ENCODE measurements around the gene TAF11L14. TPM values are rescaled to one million over a fixed set of nuclear protein-coding genes. Genes with fewer than 3 reads are reported as not detected.

The TAF11L14 gene
- total RNA-seq, 4 donors from 2014 or later: not detected

- H3K9me3 ChIP-seq: no peaks in the 10 kb centered on the region
- intact Hi-C loops (cut with DNase I; ENCODE audit: low total_unique reads): no loop called here
- TF ChIP-seq CTCF (IDR thresholded peaks at IDR 0.05) (no peak), POLR2A (IDR thresholded peaks at IDR 0.05) (no peak)
- no peaks in the 10 kb centered on the region for H3K27me3 ChIP-seq
- no peak overlapping the region for H3K4me3 ChIP-seq
- H3K27ac ChIP-seq: no peak overlapping the region
- H3K36me3 ChIP-seq: no peaks in the 10 kb centered on the region
- H3K4me1 ChIP-seq: no peaks in the 10 kb centered on the region
- no peak for DNase-seq
These were observed 21.7 kb downstream of the TAF11L14 start for GRCh38 chr5:17655921-17656320.

DNA sequence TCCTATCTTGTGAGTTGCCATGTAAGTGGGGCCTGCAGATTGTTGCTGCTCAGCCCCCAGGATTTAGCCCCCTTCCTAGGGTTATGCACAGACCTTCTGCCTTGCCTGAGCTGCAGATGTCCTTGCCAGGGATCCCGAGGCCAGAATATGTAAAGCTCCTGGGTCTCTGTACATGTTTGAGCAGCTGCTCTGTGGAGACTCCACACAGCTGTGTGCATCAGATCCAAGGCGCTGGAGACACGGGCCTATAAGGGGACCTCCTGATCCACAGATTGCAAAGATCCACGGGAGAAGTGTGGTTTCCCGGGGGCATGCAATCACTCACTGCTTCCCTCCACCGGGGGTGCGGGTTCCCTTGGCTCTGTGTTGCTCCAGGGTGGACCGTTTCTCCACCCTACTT, 28.9 kb downstream of the TAF11L14 start:
- no peak for TF ChIP-seq CTCF (IDR thresholded peaks at IDR 0.05)
- TF ChIP-seq POLR2A (IDR thresholded peaks at IDR 0.05): no peak
- no peaks in the 10 kb centered on the region for H3K27me3 ChIP-seq
- H3K4me3 ChIP-seq: no peak overlapping the region
- DNase-seq: no peak
- no peaks in the 10 kb centered on the region for H3K36me3 ChIP-seq
- H3K27ac ChIP-seq: no peak overlapping the region
- no peaks in the 10 kb centered on the region for H3K9me3 ChIP-seq
- intact Hi-C loops (cut with DNase I; ENCODE audit: low total_unique reads): no loop called here
- H3K4me1 ChIP-seq: no peaks in the 10 kb centered on the region

DNA sequence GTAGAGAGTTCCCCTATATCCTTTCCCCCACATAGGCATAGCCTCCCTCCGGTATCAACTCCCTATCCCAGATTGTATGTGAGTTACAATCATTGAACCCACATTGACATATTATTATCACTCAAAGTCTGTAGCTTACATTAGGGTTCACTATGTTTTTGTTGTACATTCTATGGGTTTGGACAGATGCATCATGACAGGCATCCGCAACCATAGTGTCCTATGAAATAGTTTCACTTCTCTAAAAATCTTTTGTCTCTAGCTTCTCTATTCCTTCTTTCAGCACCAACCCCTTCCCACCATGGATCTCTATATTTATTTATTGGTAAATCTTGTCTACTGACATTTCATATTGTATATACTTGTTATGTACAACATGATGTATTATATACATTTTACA, 31.6 kb downstream of the TAF11L14 start:
- Histone ChIP-seq H3K36me3 (no peaks in the 10 kb centered on the region), H3K27me3 (no peaks in the 10 kb centered on the region), H3K4me3 (no peak overlapping the region), H3K27ac (no peak overlapping the region), H3K4me1 (no peaks in the 10 kb centered on the region), H3K9me3 (no peaks in the 10 kb centered on the region)
- TF ChIP-seq CTCF (IDR thresholded peaks at IDR 0.05): no peak
- TF ChIP-seq POLR2A (IDR thresholded peaks at IDR 0.05): no peak
- intact Hi-C loops (cut with DNase I; ENCODE audit: low total_unique reads): no loop called here
- no peak for DNase-seq

DNA sequence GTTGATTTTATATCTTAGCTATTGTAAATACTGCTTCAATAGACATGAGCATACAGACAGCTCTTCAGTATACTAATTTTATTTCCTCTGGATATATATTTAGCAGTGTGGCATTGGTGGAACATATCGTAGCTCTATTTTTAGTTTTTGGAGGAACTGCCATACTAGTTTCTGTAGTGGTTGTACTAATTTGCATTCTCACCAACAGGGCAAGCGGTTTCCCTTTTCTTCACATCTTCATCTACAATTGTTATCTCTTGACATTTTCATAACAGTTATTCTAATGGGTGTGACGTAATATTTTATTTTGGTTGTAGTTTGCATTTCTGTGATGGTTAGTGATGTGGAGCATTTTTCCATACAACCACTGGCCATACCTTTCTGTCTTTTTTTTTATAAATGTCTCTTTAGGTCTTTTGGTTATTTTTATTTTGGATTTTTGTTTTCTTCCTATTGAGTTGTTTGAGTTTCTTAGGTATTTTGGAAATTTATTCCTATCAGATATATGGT, 32.5 kb downstream of the TAF11L14 start:
- TF ChIP-seq POLR2A (IDR thresholded peaks at IDR 0.05) (no peak), CTCF (IDR thresholded peaks at IDR 0.05) (no peak)
- DNase-seq: no peak
- H3K4me1 ChIP-seq: no peaks in the 10 kb centered on the region
- no peaks in the 10 kb centered on the region for H3K27me3 ChIP-seq
- no peaks in the 10 kb centered on the region for H3K36me3 ChIP-seq
- intact Hi-C loops (cut with DNase I; ENCODE audit: low total_unique reads): no loop called here
- no peaks in the 10 kb centered on the region for H3K9me3 ChIP-seq
- H3K27ac ChIP-seq: no peak overlapping the region
- no peak overlapping the region for H3K4me3 ChIP-seq

GRCh38 chr5:17670353-17670752, 36.1 kb downstream of the TAF11L14 start:
- Histone ChIP-seq H3K36me3 (no peaks in the 10 kb centered on the region), H3K27me3 (no peaks in the 10 kb centered on the region), H3K4me1 (no peaks in the 10 kb centered on the region), H3K9me3 (no peaks in the 10 kb centered on the region), H3K27ac (no peak overlapping the region), H3K4me3 (no peak overlapping the region)
- no peak for DNase-seq
- TF ChIP-seq POLR2A (IDR thresholded peaks at IDR 0.05) (no peak), CTCF (IDR thresholded peaks at IDR 0.05) (no peak)
- intact Hi-C loops (cut with DNase I; ENCODE audit: low total_unique reads): no loop called here

Measured in uterus (tissue), 4 donors.